ENCODE results near the gene TMEM72. TPM values are rescaled to one million over a fixed set of nuclear protein-coding genes. Genes with fewer than 3 reads are reported as not detected.

TMEM72 gene
- total and polyA plus RNA-seq, 2 donors = not detected

GRCh38 chr10:44962870-44963738, 52.0 kb downstream of the TMEM72 start:
- H3K4me3 ChIP-seq (ENCODE audit: low read depth, low read length) = no peak overlapping the region
- 89% methylated on average over 19 of the region's 19 CpGs for WGBS

GRCh38 chr10:44963772-44964633, 52.9 kb downstream of the TMEM72 start:
- no peak overlapping the region for H3K4me3 ChIP-seq (ENCODE audit: low read depth, low read length)
- peaks cover 2% of the 10 kb centered on the region for H3K4me1 ChIP-seq (ENCODE audit: insufficient read depth)
- DNase-seq (ENCODE audit: extremely low spot score) = no peak
- 57% methylated on average over 15 of the region's 15 CpGs for WGBS
- no peaks in the 10 kb centered on the region for H3K36me3 ChIP-seq (ENCODE audit: insufficient read depth)
- H3K27ac ChIP-seq (ENCODE audit: low read depth) = no peak overlapping the region

More at GRCh38 chr10:44962870-44963738, 52.0 kb downstream of the TMEM72 start:
- no peak for DNase-seq (ENCODE audit: extremely low spot score)
- Histone ChIP-seq H3K4me1 (ENCODE audit: insufficient read depth) (peaks cover 3% of the 10 kb centered on the region), H3K36me3 (ENCODE audit: insufficient read depth) (no peaks in the 10 kb centered on the region), H3K27ac (ENCODE audit: low read depth) (no peak overlapping the region)

GRCh38 chr10:44965104-44965503, 54.0 kb downstream of the TMEM72 start:
- no peaks in the 10 kb centered on the region for H3K4me1 ChIP-seq (ENCODE audit: insufficient read depth)
- no peak overlapping the region for H3K27ac ChIP-seq (ENCODE audit: low read depth)
- H3K4me3 ChIP-seq (ENCODE audit: low read depth, low read length) = no peak overlapping the region
- no peak for DNase-seq (ENCODE audit: extremely low spot score)
- no peaks in the 10 kb centered on the region for H3K36me3 ChIP-seq (ENCODE audit: insufficient read depth)
- WGBS = 95% methylated on average over 1 of the region's 1 CpG

- no peaks in the 10 kb centered on the region for H3K36me3 ChIP-seq (ENCODE audit: insufficient read depth)
- DNase-seq (ENCODE audit: extremely low spot score) = no peak
- no peak overlapping the region for H3K4me3 ChIP-seq (ENCODE audit: low read depth, low read length)
- H3K4me1 ChIP-seq (ENCODE audit: insufficient read depth) = no peaks in the 10 kb centered on the region
- 90% methylated on average over 6 of the region's 6 CpGs for WGBS
- no peak overlapping the region for H3K27ac ChIP-seq (ENCODE audit: low read depth)
Observed at GRCh38 chr10:44965651-44966097, 54.5 kb downstream of the TMEM72 start.

- DNase-seq (ENCODE audit: extremely low spot score) = no peak
- no peak overlapping the region for H3K4me3 ChIP-seq (ENCODE audit: low read depth, low read length)
- H3K27ac ChIP-seq (ENCODE audit: low read depth) = no peak overlapping the region
- no peaks in the 10 kb centered on the region for H3K4me1 ChIP-seq (ENCODE audit: insufficient read depth)
- no peaks in the 10 kb centered on the region for H3K36me3 ChIP-seq (ENCODE audit: insufficient read depth)
- WGBS = 80% methylated on average over 8 of the region's 8 CpGs
Observed at GRCh38 chr10:44966129-44966815, 55.1 kb downstream of the TMEM72 start.

- DNase-seq (ENCODE audit: extremely low spot score) = no peak
- Histone ChIP-seq H3K4me1 (ENCODE audit: insufficient read depth) (no peaks in the 10 kb centered on the region), H3K36me3 (ENCODE audit: insufficient read depth) (no peaks in the 10 kb centered on the region), H3K27ac (ENCODE audit: low read depth) (no peak overlapping the region), H3K4me3 (ENCODE audit: low read depth, low read length) (no peak overlapping the region)
- WGBS = 90% methylated on average over 8 of the region's 8 CpGs
Observed at GRCh38 chr10:44966816-44967509, 55.8 kb downstream of the TMEM72 start.

GRCh38 chr10:44967616-44968015, 56.5 kb downstream of the TMEM72 start:
- no peak for DNase-seq (ENCODE audit: extremely low spot score)
- H3K27ac ChIP-seq (ENCODE audit: low read depth) = no peak overlapping the region
- no peaks in the 10 kb centered on the region for H3K36me3 ChIP-seq (ENCODE audit: insufficient read depth)
- 75% methylated on average over 4 of the region's 4 CpGs for WGBS
- no peak overlapping the region for H3K4me3 ChIP-seq (ENCODE audit: low read depth, low read length)
- no peaks in the 10 kb centered on the region for H3K4me1 ChIP-seq (ENCODE audit: insufficient read depth)

GRCh38 chr10:44968091-44968490, 57.0 kb downstream of the TMEM72 start:
- WGBS = 55% methylated on average over 3 of the region's 3 CpGs
- DNase-seq (ENCODE audit: extremely low spot score) = no peak
- no peaks in the 10 kb centered on the region for H3K36me3 ChIP-seq (ENCODE audit: insufficient read depth)
- H3K4me3 ChIP-seq (ENCODE audit: low read depth, low read length) = no peak overlapping the region
- no peaks in the 10 kb centered on the region for H3K4me1 ChIP-seq (ENCODE audit: insufficient read depth)
- no peak overlapping the region for H3K27ac ChIP-seq (ENCODE audit: low read depth)

GRCh38 chr10:44968500-44969400, 57.6 kb downstream of the TMEM72 start:
- H3K4me3 ChIP-seq (ENCODE audit: low read depth, low read length) = no peak overlapping the region
- no peak overlapping the region for H3K27ac ChIP-seq (ENCODE audit: low read depth)
- 78% methylated on average over 11 of the region's 11 CpGs for WGBS

GRCh38 chr10:44969854-44970253, 58.7 kb downstream of the TMEM72 start:
- 93% methylated on average over 9 of the region's 9 CpGs for WGBS
- no peaks in the 10 kb centered on the region for H3K4me1 ChIP-seq (ENCODE audit: insufficient read depth)
- DNase-seq (ENCODE audit: extremely low spot score) = no peak
- H3K4me3 ChIP-seq (ENCODE audit: low read depth, low read length) = no peak overlapping the region
- no peaks in the 10 kb centered on the region for H3K36me3 ChIP-seq (ENCODE audit: insufficient read depth)
- H3K27ac ChIP-seq (ENCODE audit: low read depth) = no peak overlapping the region

More at GRCh38 chr10:44968500-44969400, 57.6 kb downstream of the TMEM72 start:
- Histone ChIP-seq H3K4me1 (ENCODE audit: insufficient read depth) (no peaks in the 10 kb centered on the region), H3K36me3 (ENCODE audit: insufficient read depth) (no peaks in the 10 kb centered on the region)
- no peak for DNase-seq (ENCODE audit: extremely low spot score)

- Histone ChIP-seq H3K27ac (ENCODE audit: low read depth) (no peak overlapping the region), H3K36me3 (ENCODE audit: insufficient read depth) (no peaks in the 10 kb centered on the region)
- 94% methylated on average over 8 of the region's 8 CpGs for WGBS
Observed at GRCh38 chr10:44970812-44971395, 59.8 kb downstream of the TMEM72 start.

GRCh38 chr10:44971434-44971833, 60.3 kb downstream of the TMEM72 start:
- DNase-seq (ENCODE audit: extremely low spot score) = no peak
- Histone ChIP-seq H3K4me3 (ENCODE audit: low read depth, low read length) (no peak overlapping the region), H3K36me3 (ENCODE audit: insufficient read depth) (no peaks in the 10 kb centered on the region), H3K4me1 (ENCODE audit: insufficient read depth) (no peaks in the 10 kb centered on the region), H3K27ac (ENCODE audit: low read depth) (no peak overlapping the region)
- WGBS = 95% methylated on average over 11 of the region's 11 CpGs

More at GRCh38 chr10:44970812-44971395, 59.8 kb downstream of the TMEM72 start:
- no peaks in the 10 kb centered on the region for H3K4me1 ChIP-seq (ENCODE audit: insufficient read depth)
- no peak overlapping the region for H3K4me3 ChIP-seq (ENCODE audit: low read depth, low read length)
- DNase-seq (ENCODE audit: extremely low spot score) = no peak
